ENCODE results near the gene DNAI7. TPM values are rescaled to one million over a fixed set of nuclear protein-coding genes. Genes with fewer than 3 reads are reported as not detected.

Gene DNAI7
- total and polyA plus RNA-seq, 2 of the 8 experiments (the other 6 are each of a cell fraction or from before 2014, with no cell fraction given), result 0.12 to 0.28 TPM

GRCh38 chr12:25156061-25156460 is 38.9 kb downstream of the DNAI7 start:
- no peak overlapping the region for H2BK120ac ChIP-seq (replicated peaks; ENCODE audit: low read depth, low read length)
- H3K9me3 ChIP-seq (ENCODE audit: insufficient read depth in 2 of 2, low read depth in 1 of 2, low read length in 1 of 2), result no peaks in the 10 kb centered on the region
- H2BK12ac ChIP-seq (ENCODE audit: low read depth, low read length), result no peak overlapping the region
- no peak overlapping the region for H2AFZ ChIP-seq (ENCODE audit: low read length)
- no peak overlapping the region for H3K4ac ChIP-seq (replicated peaks; ENCODE audit: insufficient read length, low read depth, low read length)
- H2BK5ac ChIP-seq (ENCODE audit: low read depth, low read length), result no peak overlapping the region
- DNase-seq (ENCODE audit: low read depth in 1 of 2, low spot score in 2 of 2), result no peak
- no peaks in the 10 kb centered on the region for H3K23me2 ChIP-seq (ENCODE audit: low read depth, low read length)
- no peak overlapping the region for H2BK15ac ChIP-seq (ENCODE audit: low read length)
- H3K4me1 ChIP-seq (replicated peaks in 1 of 4; ENCODE audit: control insufficient read depth in 3 of 4, insufficient read depth in 4 of 4, low read length in 3 of 4), result peaks cover 0 to 9% (median 0%) of the 10 kb centered on the region in 4 experiments; a peak in 3 of 7 replicates
- 84% methylated on average over 4 of the region's 4 CpGs; no CpG with 5 or more reads in 1 of the 2 experiments for WGBS, 2 experiments (ENCODE audit: extremely low coverage in 1 of 2, insufficient coverage in 1 of 2, insufficient read length in 1 of 2, insufficient replicate concordance in 2 of 2, low coverage in 1 of 2, low lambda C conversion rate in 2 of 2, missing lambda C conversion rate in 1 of 2)
- no peak overlapping the region for H3K18ac ChIP-seq (ENCODE audit: extremely low read depth, low read length)
- no peaks in the 10 kb centered on the region for H3K27me3 ChIP-seq (replicated peaks in 1 of 4; ENCODE audit: control insufficient read depth in 3 of 4, extremely low read depth in 1 of 4, insufficient read depth in 3 of 4, low read length in 3 of 4)
- H3K79me1 ChIP-seq (ENCODE audit: low read depth, low read length), result no peaks in the 10 kb centered on the region
- H3K4me2 ChIP-seq (ENCODE audit: insufficient read depth in 1 of 2, low read depth in 2 of 2, low read length in 2 of 2), result no peak overlapping the region
- FAIRE-seq, result no peak
- H4K91ac ChIP-seq (replicated peaks; ENCODE audit: insufficient read length, low read length), result no peak overlapping the region
- H2AK5ac ChIP-seq (ENCODE audit: low read depth, low read length), result no peak overlapping the region
- H2BK20ac ChIP-seq (ENCODE audit: low read length), result no peak overlapping the region
- H3K9ac ChIP-seq (replicated peaks in 1 of 4; ENCODE audit: extremely low read depth in 1 of 4, low read depth in 3 of 4, low read length in 3 of 4), result no peak overlapping the region
- ChIA-PET CTCF (ENCODE audit: partially characterized antibody) (interaction anchor here (0.6 to 4.0 kb wide), 13 partner anchors 10 to 389 kb away, joined by 3 to 24 read pairs (median 4); partner anchors contain the start of genes DNAI7 and ETFRF1), POLR2A (ENCODE audit: partially characterized antibody) (interaction anchor here (0.6 kb wide), 2 partner anchors 110 to 203 kb away, joined by 3 read pairs; no protein-coding TSS in a partner anchor)
- H3K4me3 ChIP-seq (ENCODE audit: extremely low read depth in 1 of 4, insufficient read depth in 2 of 4, low read depth in 3 of 4, low read length in 4 of 4), result no peak overlapping the region
- no peak overlapping the region for H3K14ac ChIP-seq (ENCODE audit: insufficient read length)
- H4K20me1 ChIP-seq (replicated peaks in 1 of 2; ENCODE audit: control insufficient read depth in 1 of 2, insufficient read depth in 2 of 2, low read length in 2 of 2), result no peaks in the 10 kb centered on the region
- no peak overlapping the region for H4K8ac ChIP-seq (ENCODE audit: extremely low read depth, insufficient read depth, low read length)
- H3K36me3 ChIP-seq (ENCODE audit: control insufficient read depth in 2 of 4, insufficient read depth in 4 of 4, low read length in 3 of 4), result no peaks in the 10 kb centered on the region
- H3K23ac ChIP-seq (ENCODE audit: insufficient read length), result no peak overlapping the region
- H3K27ac ChIP-seq (ENCODE audit: low read depth, low read length), result no peak overlapping the region
- H3K79me2 ChIP-seq (ENCODE audit: control insufficient read depth in 1 of 2, insufficient read depth in 2 of 2, low read length in 2 of 2), result no peaks in the 10 kb centered on the region
- no peak overlapping the region for H4K5ac ChIP-seq (ENCODE audit: insufficient read length, low read depth, low read length)
- H3K56ac ChIP-seq (replicated peaks; ENCODE audit: insufficient read length, low read depth, low read length), result no peak overlapping the region
- TF ChIP-seq FOSL1 (IDR thresholded peaks at IDR 0.05; ENCODE audit: insufficient read depth, low read depth, low read length) (no peak), SRF (IDR thresholded peaks at IDR 0.05; ENCODE audit: low read depth, low read length) (no peak), RAD21 (IDR thresholded peaks at IDR 0.05 in 1 of 2, conservative IDR thresholded peaks at IDR 0.05 in 1 of 2; ENCODE audit: low read depth in 2 of 2, low read length in 2 of 2) (no peak)
